GM21526 (cell line): ENCODE measurements around the gene DMP1.
"Not testable (repeated sequence)": the region's sequence is repeated elsewhere in the genome, so short reads cannot be mapped to it uniquely, and the experiment has no call there.

Experiments
- ATAC-seq: cut with Tn5 transposase; IDR thresholded peaks from one replicate; pipeline ENCODE4 v1.9.1; 2021; ENCODE audit warnings: moderate library complexity; ENCODE audit not compliant: unreplicated experiment, low FRiP score

Gene DMP1

DNA sequence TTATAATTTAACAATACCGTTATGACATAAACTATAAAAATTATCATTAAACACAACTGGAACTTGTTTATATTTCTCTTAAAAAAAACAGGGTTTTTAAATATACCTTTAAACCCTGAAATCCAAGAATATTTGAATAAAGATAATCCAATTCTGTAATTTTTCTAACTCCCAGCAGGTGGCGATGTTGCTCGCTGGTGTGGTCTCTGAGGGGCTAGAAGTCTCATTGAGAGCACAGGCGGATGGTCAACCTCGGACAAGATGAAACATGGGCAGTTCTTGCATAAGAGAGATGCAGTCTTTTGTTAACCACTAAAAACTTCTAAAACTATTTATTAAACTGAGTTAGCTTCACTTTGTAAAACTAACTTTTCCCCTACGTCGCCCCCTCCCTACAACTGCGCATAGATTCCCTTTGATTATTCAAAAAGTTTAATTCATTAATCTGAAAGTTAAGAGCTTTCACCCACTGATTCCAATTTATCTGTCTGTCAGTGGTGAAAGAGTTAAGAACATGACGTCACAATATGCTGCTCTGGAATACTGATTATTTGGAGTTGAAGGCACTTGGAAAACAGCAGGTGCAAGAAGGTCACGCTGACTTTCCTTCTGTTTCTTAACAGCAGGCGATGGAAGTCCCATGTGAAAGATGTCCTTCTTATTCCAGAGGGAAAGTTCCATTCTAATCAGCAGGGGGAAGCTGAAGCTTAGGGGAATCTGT is 29.5 kb downstream of the DMP1 start:
- no peak for ATAC-seq

DNA sequence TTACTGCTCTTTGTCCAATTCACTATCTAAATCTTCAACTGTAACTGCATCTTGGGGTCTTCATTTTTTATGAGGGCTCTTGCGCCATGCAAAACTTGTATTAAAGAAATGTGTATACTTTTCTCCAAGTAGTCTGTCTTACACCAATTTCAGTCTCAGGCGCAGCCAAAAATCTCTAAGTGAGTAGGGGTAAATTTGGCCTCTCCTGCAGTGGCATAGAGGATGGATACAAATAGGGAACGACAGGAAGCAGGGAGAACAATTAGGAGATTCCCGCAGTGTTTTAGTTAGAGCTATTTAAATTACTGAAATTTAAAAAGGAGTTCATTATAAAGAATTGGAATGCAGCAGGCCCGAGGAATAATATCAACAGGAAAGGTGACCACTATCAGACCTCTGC is 30.2 kb downstream of the DMP1 start:
- no peak for ATAC-seq

DNA sequence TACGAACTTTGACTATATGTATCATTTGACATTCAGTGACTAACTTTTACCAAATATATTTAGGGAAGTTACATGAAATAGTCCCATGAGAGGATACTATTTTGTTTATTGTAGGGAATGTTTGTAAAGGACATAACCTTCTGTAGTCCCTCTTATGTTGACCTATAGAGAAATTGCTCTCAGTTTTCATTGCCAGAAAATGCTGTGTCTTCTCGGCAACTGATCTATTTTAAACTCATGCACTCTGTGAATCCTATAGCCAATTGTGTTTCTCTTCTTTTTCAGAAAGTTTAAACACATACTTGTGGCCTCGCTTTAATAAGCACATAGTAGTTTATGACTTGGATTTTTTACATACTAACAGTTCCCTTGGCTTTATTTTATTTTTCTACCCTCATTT is 38.2 kb downstream of the DMP1 start:
- ATAC-seq = no peak

DNA sequence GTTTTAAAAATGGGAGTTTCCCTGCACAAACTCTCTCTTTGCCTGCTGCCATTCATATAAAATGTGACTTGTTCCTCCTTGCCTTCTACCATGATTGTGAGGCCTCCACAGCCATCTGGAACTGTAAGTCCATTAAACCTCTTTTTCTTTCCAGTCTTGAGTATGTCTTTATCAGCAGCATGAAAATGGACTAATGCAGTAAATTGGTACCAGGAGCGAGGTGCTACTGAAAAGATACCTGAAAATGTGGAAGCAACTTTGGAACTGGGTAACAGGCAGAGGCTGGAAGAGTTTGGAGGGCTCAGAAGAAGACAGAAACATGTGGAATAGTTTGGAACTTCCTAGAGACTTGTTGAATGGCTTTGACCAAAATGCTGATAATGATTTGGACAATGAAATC is 40.9 kb downstream of the DMP1 start:
- not testable (repeated sequence) for ATAC-seq

DNA sequence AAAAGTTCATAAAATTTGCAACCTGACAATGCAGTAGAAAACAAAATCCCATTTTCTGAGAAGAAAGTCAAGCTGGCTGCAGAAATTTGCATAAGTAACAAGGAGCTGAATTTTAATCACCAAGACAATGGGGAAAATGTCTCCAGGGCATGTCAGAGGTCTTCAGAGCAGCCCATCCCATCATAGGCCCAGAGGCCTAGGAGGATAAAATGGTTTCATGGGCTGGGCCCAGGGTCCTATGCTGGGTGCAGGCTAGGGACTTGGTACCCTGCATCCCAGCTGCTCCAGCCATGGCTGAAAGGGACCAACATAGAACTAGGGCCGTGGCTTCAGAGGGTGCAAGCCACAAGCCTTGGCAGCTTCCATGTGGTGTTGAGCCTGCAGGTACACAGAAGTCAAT is 42.0 kb downstream of the DMP1 start:
- not testable (repeated sequence) for ATAC-seq

DNA sequence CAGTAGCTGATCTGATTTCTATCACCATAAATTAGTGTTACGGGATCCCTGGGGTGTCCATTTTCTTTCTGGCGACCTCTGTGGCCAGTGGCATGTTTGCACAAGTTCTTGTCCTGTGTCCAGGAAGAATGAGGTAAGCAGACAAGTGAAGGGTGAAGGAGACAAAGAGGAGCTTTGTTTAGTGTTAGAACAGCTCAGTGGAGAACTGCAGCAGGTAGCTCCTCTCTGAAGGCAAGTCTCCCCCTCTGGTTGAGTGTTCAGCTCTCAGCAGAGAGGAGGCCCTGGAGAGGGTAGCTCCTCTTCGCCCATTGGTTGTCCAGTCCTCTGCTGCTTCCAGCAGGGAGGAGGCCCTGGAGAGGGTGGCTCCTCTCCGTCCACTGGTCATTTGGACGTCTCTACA is 47.2 kb downstream of the DMP1 start:
- no peak for ATAC-seq

DNA sequence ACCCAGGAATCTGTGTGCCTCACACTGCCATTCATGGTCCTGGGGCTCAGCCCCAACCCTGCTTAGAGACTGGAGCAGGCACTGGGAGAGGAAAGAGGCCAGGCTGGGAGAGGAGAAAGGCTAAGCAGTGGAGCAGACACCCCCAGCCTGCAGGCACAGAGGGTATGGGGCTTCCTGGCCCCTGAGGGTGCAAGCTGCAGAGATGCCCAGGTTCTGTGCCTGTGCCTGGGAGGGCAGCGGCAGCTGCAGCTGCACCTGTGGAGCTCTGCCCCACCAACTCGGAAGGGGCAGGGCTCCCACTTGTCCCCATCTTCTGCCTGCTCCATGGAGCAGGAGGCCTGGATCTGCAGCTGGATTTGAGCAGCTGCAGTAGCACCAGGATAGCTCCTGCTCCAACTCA is 47.9 kb downstream of the DMP1 start:
- no peak for ATAC-seq

DNA sequence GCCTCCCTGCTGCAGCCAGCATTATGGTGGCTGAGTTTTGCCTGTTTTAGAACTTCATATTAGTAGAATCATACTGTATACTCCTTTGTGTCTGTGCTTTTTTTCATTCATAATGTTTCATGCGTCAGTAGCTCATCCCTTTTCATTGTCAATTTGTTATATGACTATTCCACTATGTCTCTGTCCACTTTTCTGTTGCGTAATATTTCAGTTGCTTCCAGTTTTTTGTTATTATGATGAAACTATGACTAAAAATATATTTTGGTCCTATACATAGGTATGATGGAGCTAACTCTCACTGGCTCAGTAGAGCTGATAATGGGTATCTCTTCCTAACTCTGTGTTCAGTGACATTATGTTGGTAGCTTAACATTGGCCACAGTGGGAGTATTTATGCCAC is 48.3 kb downstream of the DMP1 start:
- ATAC-seq = no peak

DNA sequence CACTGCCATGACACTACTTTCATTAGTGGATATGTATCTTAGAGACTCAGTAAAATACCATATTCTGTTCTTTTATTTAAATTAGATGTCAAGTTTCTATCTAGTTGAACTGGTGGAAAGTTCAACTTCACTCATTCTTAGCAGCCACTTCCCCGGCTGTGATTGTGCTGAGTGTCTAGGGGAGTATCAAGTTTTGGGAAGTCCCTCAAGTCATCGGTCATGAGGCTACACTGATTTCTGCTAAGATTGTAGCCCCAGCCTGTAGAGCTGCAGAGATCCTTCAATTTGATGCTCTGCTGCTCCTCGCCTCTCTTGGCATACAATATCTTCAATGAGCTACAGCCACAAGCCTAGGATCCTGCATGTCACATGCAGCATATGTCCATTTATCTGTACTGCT is 53.9 kb downstream of the DMP1 start:
- no peak for ATAC-seq

DNA sequence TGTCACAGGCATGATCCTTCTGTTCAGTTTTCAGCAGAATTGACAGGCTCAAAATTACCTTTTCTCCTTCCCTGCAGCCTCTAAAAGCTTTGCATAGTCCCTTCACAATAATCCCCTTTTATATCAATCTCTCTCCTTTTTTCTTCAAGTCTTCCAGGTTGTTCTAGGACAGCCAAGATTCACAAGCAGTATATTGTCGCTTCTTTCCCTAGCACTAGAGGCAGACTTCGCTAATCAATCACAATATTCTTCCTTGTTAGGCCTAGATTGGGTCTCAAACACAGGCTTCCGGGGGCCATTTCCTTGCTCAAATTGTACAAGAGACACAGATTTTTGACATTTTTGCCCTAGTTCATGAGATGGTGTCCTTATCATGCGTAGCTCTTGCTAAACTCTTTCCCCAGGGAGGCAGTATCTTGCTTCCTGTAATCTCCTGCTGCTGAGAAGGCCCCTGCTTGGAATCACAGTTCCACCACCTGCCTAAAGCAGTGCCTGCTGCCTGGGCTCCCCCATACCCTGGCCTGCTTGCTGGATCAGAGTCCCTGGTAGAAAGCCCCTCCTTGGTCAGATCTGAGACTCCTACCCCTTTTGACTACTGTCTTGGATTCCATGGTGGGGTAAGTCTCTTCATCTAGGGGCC is 57.3 kb downstream of the DMP1 start:
- ATAC-seq = no peak
